ENCODE data around the gene ACRV1.
"Not testable (repeated sequence)": the region's sequence is repeated elsewhere in the genome, so short reads cannot be mapped to it uniquely, and the experiment has no call there.

The ACRV1 gene, protein sequence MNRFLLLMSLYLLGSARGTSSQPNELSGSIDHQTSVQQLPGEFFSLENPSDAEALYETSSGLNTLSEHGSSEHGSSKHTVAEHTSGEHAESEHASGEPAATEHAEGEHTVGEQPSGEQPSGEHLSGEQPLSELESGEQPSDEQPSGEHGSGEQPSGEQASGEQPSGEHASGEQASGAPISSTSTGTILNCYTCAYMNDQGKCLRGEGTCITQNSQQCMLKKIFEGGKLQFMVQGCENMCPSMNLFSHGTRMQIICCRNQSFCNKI

DNA sequence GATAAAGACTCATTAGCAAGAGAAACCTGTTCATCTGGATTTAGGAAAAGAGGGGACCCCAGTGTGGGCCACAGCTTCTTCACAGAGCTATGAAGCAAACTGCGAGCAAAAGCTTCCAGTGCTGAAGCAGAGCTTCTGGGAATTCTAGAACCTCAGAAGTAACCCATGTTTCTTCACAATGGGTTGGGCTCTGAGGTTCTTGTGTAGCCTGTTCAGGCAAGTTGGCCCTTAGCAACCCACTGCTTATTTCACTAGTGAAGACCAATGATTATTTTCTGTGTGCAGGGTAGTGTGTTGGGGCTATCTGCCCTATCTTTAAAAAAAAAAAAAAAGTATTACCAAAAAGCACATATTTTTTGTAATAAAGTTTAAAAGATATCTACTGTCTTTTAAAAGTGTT, at the start of gene ACRV1:
Gene ACRV1, minus strand, starts transcription at position 101 of the 400 bp plus-strand sequence. Its CDS starts 67 bp downstream, at position 34.
- no peak for FAIRE-seq

DNA sequence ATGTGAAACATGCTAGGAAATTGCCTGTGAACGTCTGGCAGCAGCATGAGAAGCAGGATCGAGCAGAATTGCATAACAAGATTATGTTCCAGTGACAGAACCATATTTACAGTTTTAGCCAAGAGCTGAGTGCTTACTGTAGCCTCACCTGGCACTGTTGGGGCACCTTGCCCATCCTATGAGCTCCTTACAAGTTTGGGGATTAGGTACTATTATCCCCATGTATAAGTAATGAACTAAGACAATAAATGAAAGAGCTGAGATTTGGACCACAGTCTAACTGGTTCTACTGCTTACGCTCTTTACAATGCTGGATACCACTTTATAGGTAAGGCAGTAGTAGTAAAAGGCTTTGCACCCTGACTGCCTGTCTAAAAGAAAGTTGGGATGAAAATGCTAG, 48.3 kb upstream of the ACRV1 start:
- no peak for FAIRE-seq

DNA sequence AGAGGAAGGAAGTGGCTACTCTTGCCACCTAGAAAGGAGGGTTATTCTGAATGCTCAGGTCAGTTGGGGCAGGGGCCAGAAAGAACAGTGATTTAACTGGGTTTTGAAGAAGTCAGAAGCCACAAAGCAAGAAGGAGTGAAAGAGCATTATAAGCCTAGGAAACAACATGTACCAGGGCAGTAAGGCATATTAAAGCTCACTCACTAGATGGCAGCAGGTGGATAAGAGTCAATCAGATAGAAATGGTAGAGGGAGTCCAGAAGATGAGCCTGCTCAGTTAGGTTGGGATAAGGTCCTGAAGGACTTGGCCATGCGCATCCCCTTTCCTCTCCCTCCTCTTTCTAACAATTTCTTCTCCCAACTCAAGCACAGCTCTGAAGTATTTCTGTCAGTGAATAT, 43.5 kb upstream of the ACRV1 start:
- FAIRE-seq, result no peak

DNA sequence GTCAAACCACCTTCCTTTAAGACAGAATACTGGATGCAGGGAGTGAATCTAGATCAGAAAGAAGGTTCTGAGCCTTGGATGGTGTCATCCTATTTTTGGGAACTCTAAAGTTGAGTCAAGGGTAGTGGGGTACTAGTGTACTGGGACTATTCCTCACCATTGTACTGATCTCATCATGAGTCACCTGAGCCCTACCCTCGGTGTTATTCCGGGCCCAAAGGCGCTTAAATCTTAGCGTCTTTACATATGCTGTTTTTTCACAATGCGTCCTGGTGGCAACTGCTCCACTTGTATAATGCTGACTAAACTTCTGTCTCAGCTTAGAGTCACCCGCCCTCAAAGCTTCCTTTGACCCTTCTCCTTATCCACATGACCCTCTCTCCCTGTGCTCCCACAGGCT, 40.1 kb upstream of the ACRV1 start:
- no peak for FAIRE-seq

DNA sequence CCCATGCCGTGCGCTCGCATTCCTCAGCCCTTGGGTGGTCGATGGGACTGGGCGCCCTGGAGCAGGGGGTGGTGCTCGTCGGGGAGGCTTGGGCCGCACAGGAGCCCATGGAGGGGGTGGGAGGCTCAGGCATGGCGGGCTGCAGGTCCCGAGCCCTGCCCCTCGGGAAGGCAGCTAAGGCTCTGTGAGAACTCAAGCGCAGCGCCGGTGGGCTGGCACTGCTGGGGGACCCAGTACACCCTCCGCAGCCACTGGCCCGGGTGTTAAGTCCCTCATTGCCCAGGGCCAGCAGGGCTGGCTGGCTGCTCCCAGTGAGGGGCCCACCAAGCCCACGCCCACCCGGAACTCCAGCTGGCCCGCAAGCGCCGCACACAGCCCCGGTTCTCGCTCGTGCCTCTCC, 24.0 kb upstream of the ACRV1 start:
- not testable (repeated sequence) for FAIRE-seq

DNA sequence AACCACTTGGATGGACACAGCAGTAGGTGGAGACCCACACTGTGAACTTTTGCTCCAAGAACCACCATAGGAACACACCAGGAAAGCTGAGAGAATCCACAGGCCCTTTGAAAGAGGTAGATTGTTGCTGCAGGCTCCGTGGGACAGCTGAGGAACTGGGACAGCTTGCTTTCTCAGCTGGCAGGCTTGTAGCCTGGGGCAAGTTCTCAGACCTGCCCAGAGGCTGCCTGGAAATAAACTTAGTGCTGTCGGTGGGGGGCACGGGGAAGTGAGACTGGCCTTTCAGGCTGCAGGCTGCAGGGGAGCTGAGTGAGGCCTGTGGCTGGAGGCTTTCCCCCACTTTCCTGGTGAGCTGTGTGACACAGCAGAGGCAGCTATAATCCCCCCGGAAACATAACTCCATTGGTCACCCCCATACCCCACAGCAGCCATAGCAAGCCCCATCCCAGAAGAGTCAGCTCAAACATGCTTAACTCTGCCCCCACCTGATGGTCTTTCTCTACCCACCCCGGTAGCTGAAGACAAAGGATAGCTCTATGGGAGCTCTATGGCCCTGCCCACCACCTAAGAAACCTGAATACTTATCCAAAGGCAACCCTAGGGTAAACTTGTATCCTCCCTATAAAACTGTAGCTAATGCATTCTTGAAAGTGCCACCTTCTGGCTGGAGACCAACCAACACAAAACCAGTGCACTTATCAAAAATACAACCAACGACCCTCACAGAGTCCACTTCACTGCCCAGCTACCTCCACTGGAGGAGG, 21.4 kb upstream of the ACRV1 start:
- no peak for FAIRE-seq

DNA sequence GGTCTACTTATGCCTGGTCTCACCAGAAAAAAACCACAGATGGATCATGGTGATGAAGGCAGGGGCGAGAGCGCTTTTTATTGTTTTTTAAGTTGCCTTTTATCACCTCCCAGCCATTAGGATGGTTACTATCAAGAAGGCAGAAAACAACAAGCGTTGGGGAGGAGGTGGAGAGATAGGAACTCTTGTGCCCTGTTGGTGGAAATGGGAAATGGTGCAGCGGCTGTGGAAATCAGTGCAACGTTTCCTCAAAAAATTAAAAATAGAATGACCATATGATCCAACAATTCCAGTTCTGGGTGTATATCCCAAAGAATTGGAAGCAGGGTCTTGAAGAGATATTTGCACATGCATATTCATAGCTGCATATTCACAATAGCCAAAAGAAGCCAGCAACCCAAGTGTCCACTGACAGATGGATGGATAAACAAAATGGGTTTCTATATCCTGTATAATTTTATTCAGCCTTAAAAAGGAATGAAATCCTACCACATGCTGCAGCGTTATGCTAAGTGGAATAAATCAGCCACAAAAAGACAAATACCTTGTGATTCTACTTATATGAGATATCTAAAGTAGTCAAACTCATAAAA, 20.5 kb upstream of the ACRV1 start:
- no peak for FAIRE-seq

DNA sequence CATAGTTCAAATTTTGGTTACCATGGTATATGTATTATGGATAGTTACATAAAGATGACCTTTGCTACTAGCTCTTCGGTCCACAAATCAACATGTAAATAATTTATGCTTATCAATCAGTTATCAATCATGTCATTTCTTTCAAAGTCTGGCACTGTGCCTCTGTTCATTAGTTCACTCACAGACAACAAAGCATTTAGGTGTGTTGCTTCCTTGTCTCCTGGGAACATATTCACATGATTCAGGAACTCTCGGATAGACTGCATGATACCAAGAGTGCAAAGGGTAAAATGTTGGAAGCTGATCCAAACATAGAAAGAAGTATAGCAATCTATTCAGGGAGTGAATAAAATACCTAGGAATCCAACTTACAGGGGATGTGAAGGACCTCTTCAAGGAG, 14.3 kb upstream of the ACRV1 start:
- no peak for FAIRE-seq

DNA sequence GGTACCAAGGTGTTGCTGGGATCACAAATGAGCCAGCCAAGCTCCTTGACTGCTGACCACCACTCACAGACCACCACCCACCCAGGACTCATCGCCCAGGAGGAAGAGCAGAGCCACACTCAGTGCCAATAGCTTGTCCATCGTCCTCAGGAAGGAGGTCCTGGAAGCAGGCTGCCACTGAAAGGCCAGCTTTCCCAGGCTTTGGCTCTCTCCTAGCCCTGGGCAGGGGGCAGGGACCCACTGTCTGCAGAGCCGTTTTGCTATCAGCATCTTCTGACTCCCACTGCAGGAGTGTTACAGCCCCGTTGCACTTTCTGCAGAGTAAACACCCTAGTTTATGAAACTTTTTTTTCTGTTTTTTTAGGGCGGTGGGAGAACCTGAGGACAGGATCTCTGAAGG, 12.2 kb upstream of the ACRV1 start:
- FAIRE-seq, result no peak

DNA sequence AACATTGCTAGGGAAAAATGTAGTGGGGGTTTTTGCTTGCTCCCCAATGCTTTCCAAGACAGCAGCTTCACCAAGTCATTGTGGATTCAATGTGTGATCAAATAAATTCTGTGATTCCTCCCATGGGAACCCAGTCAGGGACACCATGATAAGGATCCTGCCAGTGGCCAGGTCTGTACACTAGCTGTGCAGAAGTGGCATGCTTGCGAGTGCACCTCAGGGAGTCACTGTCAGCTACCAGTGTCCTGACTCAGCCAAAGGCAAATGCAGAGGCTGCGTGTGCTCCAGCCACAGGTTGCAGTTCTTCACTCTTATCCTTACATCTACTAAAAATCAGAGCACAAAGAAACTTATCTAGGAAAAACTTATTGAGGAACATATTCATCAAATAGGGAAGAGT, 9.4 kb upstream of the ACRV1 start:
- no peak for FAIRE-seq

DNA sequence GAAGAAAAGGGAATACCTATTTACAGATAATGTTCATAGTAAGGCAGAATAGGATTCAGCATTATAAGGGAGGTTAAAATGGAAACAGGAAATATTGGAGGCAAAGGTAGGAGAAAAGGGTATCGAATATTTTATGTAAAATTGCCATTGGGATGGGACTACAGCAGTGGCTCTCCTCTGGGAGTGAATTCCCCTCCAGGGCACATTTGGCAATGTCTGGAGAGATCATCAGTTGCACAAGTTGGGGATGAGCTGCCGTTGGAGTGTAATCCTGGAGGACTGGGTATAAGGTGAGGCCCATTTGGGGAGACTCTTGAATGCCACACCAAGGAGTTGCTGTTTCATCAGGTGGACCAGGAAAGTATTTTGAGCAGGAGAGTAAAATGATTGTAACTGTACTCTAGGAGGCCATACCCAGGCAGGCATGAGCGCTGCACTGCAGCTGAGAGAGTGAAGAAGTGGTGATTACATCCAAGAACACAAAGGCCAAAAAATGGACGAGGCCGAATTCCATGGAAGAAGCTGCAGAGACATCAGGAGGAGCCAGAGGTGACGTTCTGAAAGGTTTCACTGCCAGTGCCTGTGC, 8.7 kb upstream of the ACRV1 start:
- FAIRE-seq, result no peak

DNA sequence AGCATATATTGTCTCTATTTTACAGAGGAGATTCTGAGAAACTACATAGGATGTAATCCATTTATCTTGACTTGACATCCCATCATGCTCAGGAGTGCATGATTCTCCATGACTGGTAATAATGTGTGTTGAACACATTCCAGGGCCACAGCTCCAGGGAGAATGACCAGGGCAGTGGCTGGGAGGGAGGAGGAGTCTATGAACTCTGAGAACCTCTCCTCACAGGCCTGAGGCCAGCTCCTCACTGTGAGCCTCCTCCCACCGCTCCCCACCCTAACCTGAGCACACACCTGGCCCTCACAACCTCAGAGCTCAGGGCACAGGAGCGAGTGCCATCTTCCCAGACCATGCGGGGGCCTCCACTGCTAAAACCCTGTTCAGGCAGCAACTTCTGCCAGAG, 8.0 kb upstream of the ACRV1 start:
- no peak for FAIRE-seq

DNA sequence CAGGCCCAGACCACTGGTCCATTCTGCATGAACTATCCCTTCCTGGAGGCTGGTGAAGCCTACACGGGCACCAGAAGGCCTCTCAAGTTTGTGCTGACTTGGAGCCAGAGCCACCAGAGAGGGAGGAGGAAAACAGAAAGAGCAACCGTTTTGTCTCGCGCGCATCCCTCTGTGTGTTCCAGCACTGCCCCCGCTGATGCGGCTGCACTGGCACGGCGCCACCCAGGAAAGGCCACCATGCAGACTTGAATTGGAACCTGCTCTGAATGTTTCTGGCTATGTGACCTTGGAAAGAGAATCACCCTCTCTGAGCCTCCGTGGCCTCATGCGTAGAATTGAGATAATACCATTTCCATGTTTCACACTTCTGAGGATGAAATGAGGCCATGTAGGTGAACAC, 7.4 kb upstream of the ACRV1 start:
- FAIRE-seq, result no peak

DNA sequence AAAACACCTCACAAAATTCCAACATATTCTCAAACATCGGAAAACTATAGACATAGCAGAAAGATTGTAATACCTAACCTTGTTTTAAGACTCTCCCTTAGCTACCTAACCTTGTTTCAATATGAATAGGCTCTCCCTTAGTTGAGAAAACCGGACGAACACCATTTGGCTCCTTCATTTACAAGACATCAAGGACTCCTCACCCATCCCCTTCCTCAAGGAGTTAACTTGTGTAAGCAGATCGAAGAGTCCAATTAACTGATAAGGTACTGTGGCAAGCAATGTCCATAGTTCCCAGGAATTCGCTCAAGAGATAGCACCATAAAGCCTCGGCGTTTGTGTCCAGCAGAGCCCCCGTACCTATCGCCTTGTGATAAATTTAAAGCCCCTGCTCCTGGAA, 4.6 kb upstream of the ACRV1 start:
- no peak for FAIRE-seq

DNA sequence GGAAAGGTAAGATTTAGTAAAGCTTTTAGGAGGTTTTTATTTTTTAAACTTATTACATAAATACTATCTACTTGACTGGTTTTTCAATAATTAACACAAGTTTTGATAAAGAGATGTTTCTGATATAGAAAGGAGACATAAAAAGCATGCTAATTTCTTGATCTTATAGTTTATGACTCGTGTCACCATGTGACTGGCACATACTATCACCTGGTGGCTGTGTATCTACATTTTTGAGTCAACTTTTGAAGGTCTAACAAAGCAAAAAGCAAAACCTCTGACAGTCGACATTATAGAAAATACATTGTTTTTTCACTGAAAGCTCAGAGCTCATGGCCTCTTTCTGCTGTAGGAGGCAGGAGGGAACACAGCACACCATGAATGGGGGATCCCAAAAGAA, 810 bp downstream of the ACRV1 start:
- no peak for FAIRE-seq

DNA sequence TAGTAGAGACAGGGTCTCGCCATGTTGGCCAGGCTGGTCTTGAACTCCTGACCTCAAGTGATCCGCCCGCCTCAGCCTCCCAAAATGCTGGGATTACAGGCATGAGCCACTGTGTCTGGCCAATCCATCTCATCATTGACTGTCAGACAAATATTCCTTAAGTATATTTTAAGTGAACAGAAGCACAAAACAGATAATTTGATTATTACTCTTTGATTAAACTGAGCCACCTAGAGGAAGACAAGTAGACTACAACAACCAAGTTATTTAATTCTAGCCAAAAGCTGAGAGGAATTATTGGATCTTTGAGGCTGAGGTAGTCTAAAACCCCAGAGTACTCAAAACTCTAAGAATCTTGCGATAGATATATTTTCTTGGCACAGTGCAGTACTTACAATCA, 1.2 kb downstream of the ACRV1 start:
- no peak for FAIRE-seq

DNA sequence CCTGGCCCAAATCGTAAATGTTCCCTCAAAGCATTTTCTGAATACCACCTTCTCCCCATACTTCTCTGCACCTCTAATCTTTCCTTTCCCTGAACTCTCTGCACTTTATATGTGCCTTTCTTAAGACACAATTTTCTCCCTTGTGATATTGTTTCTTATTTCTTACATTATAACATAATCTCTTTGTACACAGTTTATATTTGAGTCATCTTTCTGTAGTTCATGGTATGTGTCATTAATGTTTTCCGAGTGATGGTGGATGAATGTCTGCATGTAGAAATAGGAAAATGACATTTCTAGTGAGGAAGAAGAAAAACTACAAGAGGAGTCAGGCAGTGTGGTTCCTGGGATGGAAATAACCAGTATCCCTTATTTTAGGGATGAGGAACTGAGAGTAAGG, 5.5 kb downstream of the ACRV1 start:
- no peak for FAIRE-seq

DNA sequence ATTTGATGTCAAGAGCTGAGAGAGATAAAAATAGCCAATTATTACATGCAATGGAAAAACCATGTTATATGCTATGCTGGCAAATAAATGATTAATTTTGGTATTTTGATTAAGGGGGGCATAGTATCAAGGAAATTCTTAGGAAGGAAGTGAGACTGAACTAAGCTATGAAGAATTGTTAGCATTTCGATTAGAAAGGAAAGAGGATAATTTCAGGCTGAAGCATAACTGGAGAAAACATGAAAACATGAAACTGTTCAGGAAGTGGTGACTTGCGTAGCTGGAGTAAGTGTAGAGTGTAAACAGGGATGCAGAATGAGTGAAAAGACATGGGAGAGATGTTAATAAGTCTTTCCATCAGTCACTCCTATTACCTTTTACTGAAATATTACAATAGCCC, 6.4 kb downstream of the ACRV1 start:
- no peak for FAIRE-seq

DNA sequence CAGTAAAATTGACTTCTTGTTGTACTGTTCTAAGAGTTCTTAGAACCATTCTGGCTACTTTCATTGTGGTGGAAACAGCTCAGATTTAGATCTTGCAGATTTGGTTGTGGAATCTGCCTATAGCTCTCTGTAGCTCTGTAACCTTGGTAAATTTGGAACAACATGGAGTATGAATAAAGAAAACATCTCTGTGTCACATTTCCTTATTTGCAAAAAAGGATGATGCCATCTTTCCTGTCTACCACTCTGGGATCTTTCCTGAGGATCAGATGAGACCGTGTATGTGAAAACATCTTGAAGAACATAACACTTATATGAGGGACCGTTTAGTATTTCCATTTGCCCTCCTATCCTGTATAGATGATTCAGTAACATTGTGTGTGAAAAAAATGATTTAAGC, 9.1 kb downstream of the ACRV1 start:
- FAIRE-seq, result no peak

DNA sequence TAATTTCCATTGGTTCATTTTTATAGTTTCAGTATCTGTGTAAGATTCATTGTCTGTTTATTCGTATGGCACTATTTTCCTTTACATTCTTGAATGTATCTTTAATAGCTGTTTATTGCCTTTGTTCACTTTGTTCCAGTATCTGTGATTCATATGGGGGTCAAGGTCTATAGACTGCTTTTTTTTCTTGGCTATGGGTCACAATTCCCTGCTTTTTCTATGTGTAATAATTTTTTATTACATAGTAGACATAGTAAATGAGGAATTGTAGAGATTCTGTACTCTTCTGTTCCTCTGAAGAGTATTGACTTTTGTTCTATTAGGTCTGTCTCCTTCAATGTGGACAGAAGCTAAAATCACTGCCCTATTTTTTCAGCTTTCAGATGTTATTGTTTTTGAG, 10.5 kb downstream of the ACRV1 start:
- no peak for FAIRE-seq

DNA sequence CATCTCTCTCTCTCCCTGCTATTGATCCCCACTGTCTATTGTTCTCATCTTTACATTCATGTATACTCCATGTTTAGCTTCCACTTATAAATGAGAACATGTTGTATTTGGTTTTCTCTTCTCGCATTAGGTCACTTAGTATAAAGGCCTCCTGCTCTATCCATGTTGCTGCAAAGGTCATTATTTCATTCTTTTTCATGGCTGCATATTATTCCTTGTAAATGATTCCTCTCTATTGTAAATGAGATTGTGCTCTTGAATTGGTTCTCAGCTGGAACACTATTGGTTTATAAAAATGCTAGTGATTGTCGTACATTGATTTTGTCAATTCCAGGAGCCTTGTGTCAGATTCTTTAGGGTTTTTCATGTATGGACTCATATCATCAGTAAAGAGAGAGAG, 13.5 kb downstream of the ACRV1 start:
- FAIRE-seq, result no peak

DNA sequence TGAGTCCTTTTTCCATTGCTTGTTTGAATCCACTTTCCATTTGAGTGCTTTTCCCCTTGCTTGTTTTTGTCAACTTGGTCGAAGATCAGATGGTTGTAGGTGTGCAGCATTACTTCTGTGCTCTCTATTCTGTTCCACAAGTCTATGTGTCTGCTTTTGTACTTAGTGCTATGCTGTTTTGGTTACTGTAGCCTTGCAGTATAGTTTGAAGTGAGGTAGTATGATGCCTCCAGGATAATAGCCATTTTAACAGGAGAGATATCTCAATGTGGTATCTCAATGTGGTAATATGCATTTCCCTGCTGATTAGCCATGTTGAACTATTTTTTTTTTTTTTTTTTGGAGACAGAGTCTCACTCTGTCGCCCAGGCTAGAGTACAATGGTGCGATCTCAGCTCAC, 16.7 kb downstream of the ACRV1 start:
- no peak for FAIRE-seq

DNA sequence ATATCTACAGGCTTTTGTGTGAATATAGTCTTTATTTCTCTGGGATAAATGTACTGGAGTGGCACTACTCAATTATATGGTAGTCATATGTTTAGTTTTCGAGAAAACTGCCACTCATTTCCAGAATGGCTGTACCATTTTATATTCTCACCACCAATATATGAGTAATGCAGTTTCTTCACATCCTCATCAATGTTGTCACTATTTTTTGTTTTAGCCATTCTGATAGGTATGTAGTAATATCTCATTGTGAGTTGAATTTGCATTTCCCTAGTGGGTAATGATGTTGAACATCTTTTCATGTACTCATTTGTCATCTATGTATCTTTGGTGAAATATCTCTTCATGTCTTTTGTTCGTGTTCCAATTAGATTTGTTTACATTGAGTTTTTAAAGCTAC, 18.0 kb downstream of the ACRV1 start:
- no peak for FAIRE-seq
